Astrocyte (in vitro differentiated cells and primary cell): ENCODE measurements around the gene LIN7B. TPM values are rescaled to one million over a fixed set of nuclear protein-coding genes. Genes with fewer than 3 reads are reported as not detected.

Experiments
- DNase-seq: peaks from one replicate; pipeline ENCODE4 v3.0.0-alpha.2; 2010; ENCODE audit warnings: low read depth
- FAIRE-seq: peaks from 2 replicates; lab custom pipeline; 2011; peaks lifted over from hg19 to GRCh38; lab: Jason Lieb, UNC
- H2AFZ ChIP-seq: 2 replicates; pipeline ENCODE4 v1.6.0; 2012; ENCODE audit warnings: low read depth, low read length, inconsistent platforms
- H3K27ac ChIP-seq: 2 replicates; pipeline ENCODE4 v1.5.1; 2011; ENCODE audit warnings: low read depth, low read length, inconsistent platforms
- H3K27me3 ChIP-seq: 2 replicates; pipeline ENCODE4 v1.6.0; 2011; ENCODE audit warnings: low read length, inconsistent platforms; ENCODE audit not compliant: insufficient read depth
- H3K36me3 ChIP-seq: 2 replicates; pipeline ENCODE4 v1.5.1; 2011; ENCODE audit warnings: low read length, inconsistent platforms; ENCODE audit not compliant: insufficient read depth
- H3K4me1 ChIP-seq: 2 replicates; pipeline ENCODE4 v1.5.1; 2011; ENCODE audit warnings: low read length, inconsistent platforms; ENCODE audit not compliant: insufficient read depth
- H3K4me2 ChIP-seq: 2 replicates; pipeline ENCODE4 v1.6.0; 2012; ENCODE audit warnings: low read length, inconsistent platforms
- H3K4me3 ChIP-seq: 2 replicates; pipeline ENCODE4 v1.5.1; 2011; ENCODE audit warnings: low read depth, mild to moderate bottlenecking, low read length, inconsistent platforms; ENCODE audit not compliant: insufficient read depth
- H3K79me2 ChIP-seq: 2 replicates; pipeline ENCODE4 v1.6.0; 2012; ENCODE audit warnings: mild to moderate bottlenecking, low read length, inconsistent platforms; ENCODE audit not compliant: insufficient read depth
- H3K9ac ChIP-seq: 2 replicates; pipeline ENCODE4 v1.6.0; 2012; ENCODE audit warnings: mild to moderate bottlenecking, low read length, inconsistent platforms
- H3K9me3 ChIP-seq: 2 replicates; pipeline ENCODE4 v1.5.1; 2012; ENCODE audit warnings: low read depth, mild to moderate bottlenecking, low read length, inconsistent platforms; ENCODE audit not compliant: insufficient read depth
- H4K20me1 ChIP-seq: 2 replicates; pipeline ENCODE4 v1.6.0; 2012; ENCODE audit warnings: low read length, inconsistent platforms; ENCODE audit not compliant: insufficient read depth
- H3K27ac Mint-ChIP-seq: one replicate; pipeline ENCODE4 v1.8.0; 2021; ENCODE audit warnings: mild to moderate bottlenecking, mixed read lengths; ENCODE audit not compliant: unreplicated experiment
- H3K27me3 Mint-ChIP-seq: one replicate; pipeline ENCODE4 v1.8.0; 2021; ENCODE audit warnings: low read depth, mixed read lengths; ENCODE audit not compliant: unreplicated experiment
- H3K36me3 Mint-ChIP-seq: one replicate; pipeline ENCODE4 v1.8.0; 2021; ENCODE audit warnings: low read depth, mixed read lengths; ENCODE audit not compliant: unreplicated experiment
- H3K4me1 Mint-ChIP-seq: one replicate; pipeline ENCODE4 v1.8.0; 2021; ENCODE audit warnings: low read depth, mixed read lengths; ENCODE audit not compliant: unreplicated experiment
- H3K4me3 Mint-ChIP-seq: one replicate; pipeline ENCODE4 v1.8.0; 2021; ENCODE audit warnings: mild to moderate bottlenecking, moderate library complexity, mixed read lengths; ENCODE audit not compliant: unreplicated experiment
- H3K9me3 Mint-ChIP-seq: one replicate; pipeline ENCODE4 v1.8.0; 2021; ENCODE audit warnings: mild to moderate bottlenecking, mixed read lengths; ENCODE audit not compliant: unreplicated experiment
- CTCF ChIP-seq: IDR thresholded peaks from 2 replicates; pipeline ENCODE4 v1.5.1; 2011; ENCODE audit warnings: low read depth, mild to moderate bottlenecking, inconsistent platforms, low read length, moderate library complexity; ENCODE audit not compliant: insufficient read depth
- EZH2 ChIP-seq: IDR thresholded peaks from 2 replicates; pipeline ENCODE4 v1.6.1; 2012; ENCODE audit warnings: mild to moderate bottlenecking, low read length, inconsistent platforms; ENCODE audit not compliant: insufficient read depth
- total RNA-seq: library from RNA; stranded (reverse); gene quantifications from 2 replicates; pipeline ENCODE4 v1.2.1, GENCODE V29; 2021

LIN7B gene
- total RNA-seq, 1 donor from 2014 or later = 8.9 TPM

- no peaks in the 10 kb centered on the region for H3K9me3 ChIP-seq
- H3K4me3 ChIP-seq = peak overlapping the region; percentile 72
- no peaks in the 10 kb centered on the region for H3K79me2 ChIP-seq
- H3K36me3 ChIP-seq = no peaks in the 10 kb centered on the region
- peak overlapping the region; percentile 94 for H3K4me2 ChIP-seq
- DNase-seq = no peak
- peaks cover 10% of the 10 kb centered on the region for H3K4me1 Mint-ChIP-seq
- FAIRE-seq = no peak
- H3K27ac Mint-ChIP-seq = peak overlapping the region; percentile 77
- TF ChIP-seq CTCF = no peak
- TF ChIP-seq EZH2 = no peak
- H3K36me3 Mint-ChIP-seq = peaks cover 9% of the 10 kb centered on the region
- peaks cover 2% of the 10 kb centered on the region for H3K9me3 Mint-ChIP-seq
- H3K4me1 ChIP-seq = peaks cover 18% of the 10 kb centered on the region
- H4K20me1 ChIP-seq = peaks cover 28% of the 10 kb centered on the region
- peaks cover 6% of the 10 kb centered on the region for H3K27me3 ChIP-seq
- no peak overlapping the region for H3K27ac ChIP-seq
- peaks cover 11% of the 10 kb centered on the region for H3K27me3 Mint-ChIP-seq
- peak overlapping the region; percentile 83 for H3K9ac ChIP-seq
- peak overlapping the region; percentile 87 for H2AFZ ChIP-seq
- peak overlapping the region; percentile 87 for H3K4me3 Mint-ChIP-seq
Measured at GRCh38 chr19:49117677-49118564, 3.8 kb downstream of the LIN7B start.

- H3K9me3 Mint-ChIP-seq = no peaks in the 10 kb centered on the region
- Histone ChIP-seq H3K4me1 (peaks cover 15% of the 10 kb centered on the region), H2AFZ (peak within 1 kb of the TSS; percentile 87), H3K4me2 (peak within 1 kb of the TSS; percentile 94), H3K36me3 (no peaks in the 10 kb centered on the region), H3K9me3 (no peaks in the 10 kb centered on the region), H3K27ac (peak within 1 kb of the TSS; percentile 77), H3K79me2 (no peaks in the 10 kb centered on the region), H4K20me1 (peaks cover 23% of the 10 kb centered on the region), H3K9ac (peak within 1 kb of the TSS; percentile 83), H3K4me3 (peak within 1 kb of the TSS; percentile 72), H3K27me3 (peaks cover 8% of the 10 kb centered on the region)
- H3K27me3 Mint-ChIP-seq = peaks cover 16% of the 10 kb centered on the region
- FAIRE-seq (no peak), DNase-seq (peak; percentile 75)
- peak within 1 kb of the TSS; percentile 77 for H3K27ac Mint-ChIP-seq
- TF ChIP-seq EZH2 (no peak), CTCF (no peak)
- peaks cover 7% of the 10 kb centered on the region for H3K36me3 Mint-ChIP-seq
- H3K4me3 Mint-ChIP-seq = peak within 1 kb of the TSS; percentile 87
- H3K4me1 Mint-ChIP-seq = peaks cover 8% of the 10 kb centered on the region
Measured at GRCh38 chr19:49118565-49119410, 4.6 kb downstream of the LIN7B start, which contains the start of gene C19orf73. TSS of gene C19orf73 (minus strand) at chr19:49119143. CDS start at chr19:49119022, 121 bp downstream.
